DND-41 (cell line): Measurements from ENCODE around the gene ARHGAP24.

Experiments used
- CTCF ChIP-seq: IDR thresholded peaks from 2 replicates; pipeline ENCODE4 v1.5.1; 2012; ENCODE audit warnings: borderline replicate concordance, low read length, moderate library complexity, mild to moderate bottlenecking; ENCODE audit not compliant: poor library complexity, severe bottlenecking; ENCODE audit errors: extremely low read depth
- EZH2 ChIP-seq: IDR thresholded peaks from 3 replicates; pipeline ENCODE4 v1.6.1; 2012; ENCODE audit warnings: borderline replicate concordance, low read depth, mild to moderate bottlenecking, moderate library complexity, low read length, inconsistent platforms; ENCODE audit not compliant: severe bottlenecking

- TF ChIP-seq CTCF (no peak), EZH2 (no peak)
Observed at GRCh38 chr4:85557016-85557901, 82.3 kb downstream of the ARHGAP24 start.
